NCI-H1105 (cell line): Measurements from ENCODE around the gene HOXA6.
A peak's percentile ranks its signal among the peaks of the same experiment; 100 is the strongest.

Source experiments
- DNase-seq: peaks from one replicate; lab custom pipeline; 2025; lab: John Stamatoyannopoulos, UW

Gene HOXA6

DNA sequence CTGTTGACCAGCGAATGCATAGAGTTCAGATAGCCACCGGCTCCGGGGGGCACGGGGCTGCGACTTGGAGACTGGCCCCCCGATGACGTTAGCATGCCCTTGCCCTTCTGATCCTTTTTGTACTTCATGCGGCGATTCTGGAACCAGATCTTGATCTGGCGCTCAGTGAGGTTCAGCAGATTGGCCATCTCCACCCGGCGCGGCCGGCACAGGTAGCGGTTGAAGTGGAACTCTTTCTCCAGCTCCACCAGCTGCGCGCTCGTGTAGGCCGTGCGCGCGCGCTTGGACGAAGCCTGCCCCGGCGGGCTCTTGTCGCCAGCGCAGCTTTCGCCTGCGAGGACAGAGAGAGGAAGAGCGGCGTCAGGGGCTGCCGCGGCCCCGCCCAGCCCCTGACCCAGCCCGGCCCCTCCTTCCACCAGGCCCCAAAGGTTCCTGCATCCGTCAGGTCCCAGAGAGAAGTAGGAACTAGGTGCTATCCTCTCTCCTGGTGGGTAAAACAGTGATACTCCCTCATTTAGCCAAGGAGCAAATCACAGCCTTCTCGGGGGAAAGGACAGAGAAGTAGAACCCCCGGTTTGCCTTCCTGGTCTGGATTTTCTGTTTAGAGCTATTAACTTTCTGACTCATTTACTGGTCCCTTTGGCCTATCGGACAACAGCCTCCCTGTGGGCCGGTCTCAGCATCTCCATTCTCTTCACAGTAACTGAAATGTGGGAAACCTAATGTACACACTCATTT is 39.0 kb downstream of the HOXA6 start:
- DNase-seq = no peak

DNA sequence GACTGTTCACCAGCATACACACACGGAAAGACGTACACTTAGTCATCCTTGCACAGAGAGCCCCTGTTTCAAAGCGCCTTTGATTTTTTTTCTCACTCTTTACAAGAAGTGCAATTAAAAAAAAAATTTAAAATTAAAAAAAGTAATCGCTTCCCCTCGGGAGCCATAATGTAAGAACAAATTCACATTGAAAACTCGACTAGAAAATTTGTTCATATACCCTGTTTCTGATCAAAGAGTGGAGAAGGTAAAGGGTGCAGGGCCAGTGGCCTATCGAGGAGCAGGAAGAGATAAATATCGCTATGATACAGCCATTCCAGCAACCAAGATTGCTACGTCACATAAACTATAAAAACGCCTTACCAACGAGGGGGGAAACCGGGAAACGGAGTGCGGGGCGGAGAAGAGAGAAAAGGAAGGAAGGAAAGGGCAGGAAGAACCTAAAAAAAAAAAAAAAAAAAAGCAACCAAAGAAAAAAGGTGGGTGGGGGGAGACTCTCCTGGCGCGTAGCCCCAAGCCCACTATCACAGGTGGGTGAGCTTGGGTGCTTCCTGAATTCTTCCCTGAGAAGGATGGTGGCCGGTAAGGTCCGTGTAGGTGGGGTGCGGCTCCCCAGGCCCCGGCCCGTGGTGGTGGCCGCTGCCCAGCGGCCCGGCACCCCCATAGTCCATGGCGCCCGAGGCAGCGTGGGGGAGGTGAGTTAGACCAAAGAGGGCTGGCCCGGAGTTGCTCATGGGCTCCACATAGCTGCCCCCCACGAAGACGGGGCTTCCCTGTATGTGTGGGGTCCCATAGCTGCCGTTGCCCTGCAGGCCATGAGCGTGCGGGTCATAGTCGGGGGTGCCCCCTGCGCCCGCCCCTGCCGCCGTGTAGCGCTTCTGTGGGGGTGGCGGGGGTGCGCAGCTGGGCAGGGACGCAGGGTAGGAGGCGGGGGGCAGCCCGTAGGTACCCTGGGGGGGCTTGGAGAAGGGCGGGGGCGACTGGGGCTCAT is 39.9 kb downstream of the HOXA6 start:
- no peak for DNase-seq

DNA sequence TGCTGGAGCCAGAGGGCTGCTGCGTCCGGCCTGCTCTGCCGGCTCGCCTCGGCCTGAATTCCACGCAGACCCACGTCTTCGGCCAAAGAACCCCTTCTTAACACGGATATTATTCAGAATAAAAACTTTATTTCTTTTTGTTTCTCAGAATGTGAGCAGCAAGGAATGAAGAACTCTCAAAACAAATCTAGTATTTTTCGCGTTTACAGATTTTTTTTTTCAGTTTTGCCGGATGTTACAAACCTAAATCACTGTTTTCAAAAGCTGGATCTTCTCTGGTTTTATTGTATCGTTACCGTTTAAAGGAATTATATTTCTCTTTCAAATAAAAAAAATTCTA is 40.7 kb downstream of the HOXA6 start:
- DNase-seq = no peak

DNA sequence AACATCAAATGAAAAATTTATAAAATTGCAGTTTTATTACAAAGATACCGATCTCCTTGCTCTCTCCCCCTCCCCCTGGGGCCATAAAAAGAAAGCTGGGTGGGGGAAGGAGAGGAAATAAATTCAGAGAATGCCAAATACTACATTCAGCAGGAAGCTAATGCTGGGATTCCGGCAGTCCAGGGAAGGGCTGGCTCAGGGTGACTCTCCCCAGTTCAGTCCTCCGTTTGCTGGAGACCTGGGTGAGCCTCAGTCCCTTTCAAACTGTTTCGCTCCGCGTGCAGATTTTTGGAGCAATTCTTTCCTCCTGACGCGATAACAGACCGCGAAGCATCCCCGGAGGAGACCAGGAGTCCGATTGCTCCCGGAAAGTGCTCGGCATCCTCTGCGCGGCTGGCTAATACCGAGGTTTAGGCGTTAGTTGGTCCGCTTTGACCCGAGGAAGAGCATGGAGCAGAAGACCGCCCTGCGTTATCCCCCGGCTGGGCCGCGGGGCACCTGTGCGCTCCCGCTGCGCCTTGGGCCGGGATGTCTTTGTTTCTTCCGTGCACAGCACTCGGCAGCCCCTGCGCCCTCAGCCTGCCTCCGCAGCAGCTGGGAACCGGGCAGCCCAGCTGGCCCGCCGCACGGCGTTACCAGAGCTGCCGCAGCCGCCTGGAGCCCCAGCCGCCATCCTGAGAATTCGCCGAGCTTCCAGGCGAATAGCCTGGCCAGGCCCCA is 41.2 kb downstream of the HOXA6 start:
- no peak for DNase-seq

DNA sequence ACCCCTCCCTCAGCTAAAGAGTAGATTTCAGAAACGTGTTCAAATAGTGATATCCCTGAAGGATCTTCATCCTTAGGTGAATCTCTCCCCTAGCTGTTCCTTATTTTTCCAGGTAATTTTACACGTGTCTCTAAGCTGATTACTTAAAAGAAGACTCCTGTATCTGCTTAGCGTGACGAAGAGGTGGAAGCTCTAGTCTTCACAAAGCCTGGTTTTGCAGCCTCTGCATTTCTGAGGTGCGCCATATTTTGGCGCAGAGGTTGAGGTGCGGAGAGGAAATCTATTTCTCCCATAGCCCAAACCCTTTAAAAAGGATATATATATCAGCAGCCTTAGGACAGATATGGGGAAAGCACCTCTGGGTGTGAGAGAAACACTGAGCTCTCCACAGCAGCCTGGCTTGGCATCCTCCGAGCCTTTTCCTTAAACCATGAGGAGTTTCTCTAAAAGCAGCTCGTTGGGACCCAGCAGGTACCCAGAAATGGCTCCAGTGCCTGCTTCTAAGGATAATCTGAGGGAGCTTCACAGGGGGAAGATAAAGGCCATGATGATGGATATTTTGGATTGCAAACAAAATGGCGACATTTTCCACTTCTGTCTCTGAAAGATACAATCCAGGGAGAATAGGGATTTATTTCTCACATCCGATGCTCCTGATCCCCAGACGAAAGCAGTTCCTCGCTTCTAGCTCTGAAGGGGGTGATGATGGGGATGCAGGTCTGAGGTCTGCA is 42.1 kb downstream of the HOXA6 start:
- no peak for DNase-seq

DNA sequence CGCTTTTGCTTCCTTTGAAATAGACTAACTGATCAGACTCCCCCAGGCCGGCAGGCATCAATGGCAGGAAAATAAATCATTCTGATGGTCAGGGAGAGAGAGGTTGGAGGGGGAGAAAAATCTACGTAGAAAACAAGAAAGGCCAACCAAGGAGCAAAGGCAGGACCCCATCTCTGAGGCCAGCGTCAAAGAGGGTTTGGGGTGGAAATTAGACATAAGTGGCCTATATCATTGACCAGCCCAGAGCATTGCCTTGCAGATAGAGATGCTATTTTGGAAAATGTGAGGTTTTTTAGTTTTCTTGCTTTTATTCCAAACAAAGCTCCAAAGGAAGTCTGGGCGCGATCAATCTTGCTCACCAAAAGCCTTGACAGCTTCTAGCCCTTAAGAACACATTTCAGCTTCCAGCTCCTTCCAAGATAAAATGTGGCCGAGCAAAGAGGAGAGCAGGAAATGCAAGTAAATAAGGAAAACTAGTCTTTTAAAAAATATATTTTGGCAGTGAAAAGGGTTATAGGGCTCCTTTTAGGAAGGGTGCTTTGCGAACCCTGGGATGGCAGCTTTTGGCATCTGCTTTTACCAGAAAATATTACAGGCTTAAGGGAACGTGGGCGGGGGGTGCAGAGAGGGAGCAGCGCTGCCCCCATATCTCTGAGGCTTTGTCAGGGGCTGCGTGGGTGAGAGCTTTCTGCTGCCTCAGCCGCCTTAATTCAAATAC is 43.1 kb downstream of the HOXA6 start:
- no peak for DNase-seq

DNA sequence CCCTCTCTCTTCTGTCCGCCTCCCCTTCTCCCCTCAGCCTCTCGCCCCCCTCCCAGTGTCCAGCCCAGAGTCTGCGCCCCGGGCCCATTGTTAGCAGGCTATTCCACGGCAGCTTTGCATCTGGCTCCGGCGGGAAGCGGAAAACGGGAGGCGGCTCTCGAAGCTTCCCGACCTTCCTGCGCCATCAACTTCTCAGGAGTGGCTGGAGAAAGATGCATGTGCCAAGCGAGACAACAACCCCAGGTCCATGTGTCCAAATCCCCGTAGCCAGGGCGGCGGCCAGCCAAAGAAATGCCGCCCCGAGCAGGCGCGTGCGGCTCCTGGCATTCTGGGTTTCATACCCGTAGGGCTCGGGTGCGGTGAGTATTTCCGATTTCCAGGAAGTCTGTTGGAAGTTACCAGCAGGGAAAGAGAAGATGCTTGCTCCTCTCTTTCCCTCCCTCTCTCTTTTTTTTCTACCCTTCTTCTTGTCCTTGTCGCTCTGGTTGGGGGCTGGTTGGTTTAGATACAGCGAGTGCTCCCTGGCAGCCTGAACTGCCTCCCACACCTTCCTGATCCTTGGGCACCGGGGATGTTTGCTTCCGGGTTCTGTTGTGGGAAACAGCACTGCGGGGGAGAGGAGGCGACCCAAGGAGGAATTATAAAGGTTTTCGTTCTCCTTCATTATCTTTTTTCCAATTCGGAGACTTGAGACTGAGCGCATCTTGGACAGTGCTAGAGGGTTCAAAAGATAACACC is 43.9 kb downstream of the HOXA6 start:
- no peak for DNase-seq

DNA sequence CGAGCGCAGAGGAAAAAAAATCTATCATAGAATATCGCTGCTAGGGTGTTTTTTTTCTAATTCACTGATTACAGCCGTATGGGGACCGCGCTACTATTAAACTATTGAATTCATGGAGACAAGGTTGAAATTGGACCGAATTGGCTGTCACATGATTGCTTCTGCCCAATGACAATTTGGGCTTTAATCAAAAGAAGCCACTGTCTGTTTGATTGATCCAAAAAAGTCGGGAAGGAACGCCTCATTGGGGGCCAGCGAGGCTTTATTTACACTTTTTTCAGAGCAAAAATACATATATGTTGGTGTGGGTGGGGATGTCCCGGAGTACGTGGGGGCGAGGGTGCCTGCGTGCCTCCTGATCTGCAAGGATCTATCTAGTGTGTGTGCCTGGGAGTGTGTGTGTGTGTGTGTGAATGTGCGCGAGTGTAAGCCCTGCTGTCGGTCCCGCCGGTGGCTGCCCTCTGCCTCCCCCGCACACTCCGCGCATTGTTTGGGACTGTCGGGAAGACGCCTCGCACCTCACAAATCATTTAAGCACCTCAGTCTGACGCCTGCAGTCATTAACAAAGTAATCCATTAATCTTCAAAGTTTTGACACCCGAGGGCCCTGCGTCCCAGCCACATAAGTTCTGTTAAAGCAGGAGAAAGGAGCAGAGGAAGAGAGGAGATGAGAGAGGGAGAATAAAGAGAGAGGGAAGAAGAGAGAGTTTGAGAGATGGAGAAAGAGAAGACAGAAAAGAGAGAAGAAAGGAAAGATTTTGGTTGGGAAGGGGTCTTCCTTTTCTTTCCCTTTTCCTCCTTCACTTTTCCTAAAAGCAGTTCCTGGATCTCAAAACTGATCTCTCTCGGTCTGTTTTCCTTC is 44.8 kb downstream of the HOXA6 start, which contains the start of gene HOXA2:
Gene HOXA2, minus strand, starts transcription at position 103 of the 862 bp plus-strand sequence. CDS start 183 bp downstream, outside the sequence.
- no peak for DNase-seq

DNA sequence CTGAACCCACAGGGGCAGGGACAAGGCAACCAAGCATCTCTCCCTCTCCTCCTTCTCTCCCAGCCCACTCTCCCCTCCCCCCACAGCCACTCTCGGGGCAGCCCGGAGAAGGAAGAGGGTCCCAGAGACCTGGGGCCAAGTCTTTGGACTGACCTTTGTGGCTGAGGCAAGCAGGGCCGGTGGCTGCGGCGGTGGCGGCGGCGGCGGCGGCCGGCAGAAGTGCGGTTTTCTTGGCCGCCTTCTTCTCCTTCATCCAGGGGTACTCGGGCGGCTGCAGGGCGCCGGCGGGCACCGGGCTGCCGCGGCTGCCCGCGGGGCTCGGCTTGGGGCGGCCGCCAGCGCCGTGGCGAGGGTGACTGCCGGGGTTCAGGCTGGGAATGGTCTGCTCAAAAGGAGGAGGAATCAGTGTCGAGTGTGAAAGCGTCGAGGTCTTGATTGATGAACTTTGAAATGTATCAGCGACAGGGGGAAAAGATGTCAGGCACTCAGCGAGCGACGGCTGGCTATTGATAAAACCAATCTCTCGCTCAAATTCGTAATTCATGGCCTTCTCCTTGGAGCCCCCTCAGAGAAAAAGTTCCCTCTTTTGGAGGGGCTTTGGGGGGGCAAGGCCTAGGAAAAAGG is 45.5 kb downstream of the HOXA6 start:
- DNase-seq = no peak

DNA sequence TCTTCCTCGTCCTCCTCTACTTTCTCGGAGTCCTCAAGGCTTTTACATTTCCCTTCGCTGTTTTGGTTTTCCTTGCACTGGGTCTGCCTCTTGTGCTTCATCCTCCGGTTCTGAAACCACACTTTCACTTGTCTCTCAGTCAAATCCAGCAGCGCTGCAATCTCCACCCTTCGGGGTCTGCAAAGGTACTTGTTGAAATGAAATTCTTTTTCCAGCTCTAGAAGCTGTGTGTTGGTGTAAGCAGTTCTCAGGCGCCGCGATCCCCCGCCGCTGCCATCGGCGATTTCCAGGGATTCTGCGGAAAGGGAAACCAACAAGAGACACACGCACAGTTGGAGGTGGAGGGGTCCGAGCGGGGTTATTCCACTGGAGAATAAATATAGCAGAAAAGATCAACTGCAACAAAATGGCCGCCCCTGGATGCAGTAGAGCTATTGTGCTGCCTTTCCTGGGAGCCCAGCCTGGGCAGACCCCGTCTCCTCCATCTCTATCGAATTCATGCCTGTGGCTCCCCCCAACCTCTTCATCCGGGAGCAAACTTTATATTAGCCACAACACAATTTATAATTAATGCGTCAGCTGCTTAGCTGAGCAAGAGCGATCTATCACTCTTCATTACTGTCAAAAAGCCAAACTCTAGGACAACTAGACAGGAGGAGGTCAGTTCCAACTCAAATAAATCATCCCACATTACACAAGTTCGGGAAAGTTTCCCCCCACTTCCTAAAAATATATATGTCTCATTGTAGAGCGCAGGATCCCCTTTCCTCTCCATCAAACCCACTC is 46.2 kb downstream of the HOXA6 start:
- no peak for DNase-seq

DNA sequence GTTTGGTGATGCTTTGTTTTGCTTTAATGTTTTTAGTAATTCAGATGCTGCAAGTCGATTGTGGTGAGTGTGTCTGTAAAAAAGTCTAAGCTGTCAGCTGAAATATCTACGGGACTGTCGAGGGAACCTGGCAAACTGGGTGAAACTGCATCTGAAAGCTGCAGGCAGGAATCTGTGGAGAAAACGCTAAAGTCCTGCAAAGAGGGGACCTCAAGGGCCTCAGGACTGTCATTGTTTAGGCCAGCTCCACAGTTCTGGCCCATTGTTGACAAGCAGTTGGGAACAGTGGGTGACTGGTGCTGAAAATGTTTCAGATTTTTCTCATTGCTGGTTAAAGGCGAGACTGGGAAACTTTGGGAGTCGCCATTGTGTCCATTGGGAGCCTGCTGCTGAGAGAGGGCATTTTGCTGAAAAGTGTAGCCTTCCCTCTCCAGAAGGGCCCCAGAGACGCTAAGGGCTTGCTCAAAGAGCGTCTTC is 46.8 kb downstream of the HOXA6 start:
- DNase-seq = no peak

DNA sequence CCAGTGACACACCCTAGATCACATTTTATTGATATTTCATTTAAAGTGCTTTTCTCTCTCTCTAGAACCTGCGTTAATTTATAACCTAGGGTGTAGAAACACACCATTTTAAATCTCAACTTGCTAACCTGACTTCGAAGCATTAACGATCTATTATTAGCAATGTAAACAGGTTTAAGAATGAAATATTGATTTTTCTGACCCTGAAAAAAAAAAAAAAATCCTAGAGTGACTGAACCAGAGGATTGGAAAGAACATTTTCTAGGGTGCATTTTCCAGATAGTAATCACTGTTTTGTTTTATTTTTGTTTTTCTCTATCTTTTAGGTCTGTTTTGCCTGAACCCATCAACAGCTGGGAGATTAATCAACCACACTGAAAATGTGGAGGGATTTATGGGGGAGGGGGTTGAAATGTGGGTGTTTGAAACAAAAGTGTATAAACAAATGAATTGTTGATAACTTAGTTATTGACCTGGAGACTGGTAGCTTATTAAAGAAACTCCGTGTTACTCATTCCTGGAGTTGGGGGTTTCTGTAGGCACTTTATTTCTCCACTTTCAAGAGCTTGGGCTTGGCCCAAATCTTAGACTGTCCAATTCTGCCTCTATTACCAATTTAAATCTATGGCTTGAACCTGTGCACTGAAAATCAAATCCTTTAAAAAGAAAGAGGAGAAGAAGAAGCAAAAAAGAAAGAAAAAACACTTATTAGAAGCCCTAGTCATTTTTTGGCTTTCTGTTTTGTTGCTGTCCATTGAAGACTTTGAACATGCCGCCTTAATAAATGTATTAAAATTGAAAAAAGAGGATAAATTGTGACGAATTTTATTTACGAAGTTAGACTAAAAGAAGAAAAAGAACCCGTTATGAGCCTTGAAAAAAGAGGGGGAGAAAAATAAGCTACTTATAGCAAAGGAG is 47.9 kb downstream of the HOXA6 start:
- no peak for DNase-seq

DNA sequence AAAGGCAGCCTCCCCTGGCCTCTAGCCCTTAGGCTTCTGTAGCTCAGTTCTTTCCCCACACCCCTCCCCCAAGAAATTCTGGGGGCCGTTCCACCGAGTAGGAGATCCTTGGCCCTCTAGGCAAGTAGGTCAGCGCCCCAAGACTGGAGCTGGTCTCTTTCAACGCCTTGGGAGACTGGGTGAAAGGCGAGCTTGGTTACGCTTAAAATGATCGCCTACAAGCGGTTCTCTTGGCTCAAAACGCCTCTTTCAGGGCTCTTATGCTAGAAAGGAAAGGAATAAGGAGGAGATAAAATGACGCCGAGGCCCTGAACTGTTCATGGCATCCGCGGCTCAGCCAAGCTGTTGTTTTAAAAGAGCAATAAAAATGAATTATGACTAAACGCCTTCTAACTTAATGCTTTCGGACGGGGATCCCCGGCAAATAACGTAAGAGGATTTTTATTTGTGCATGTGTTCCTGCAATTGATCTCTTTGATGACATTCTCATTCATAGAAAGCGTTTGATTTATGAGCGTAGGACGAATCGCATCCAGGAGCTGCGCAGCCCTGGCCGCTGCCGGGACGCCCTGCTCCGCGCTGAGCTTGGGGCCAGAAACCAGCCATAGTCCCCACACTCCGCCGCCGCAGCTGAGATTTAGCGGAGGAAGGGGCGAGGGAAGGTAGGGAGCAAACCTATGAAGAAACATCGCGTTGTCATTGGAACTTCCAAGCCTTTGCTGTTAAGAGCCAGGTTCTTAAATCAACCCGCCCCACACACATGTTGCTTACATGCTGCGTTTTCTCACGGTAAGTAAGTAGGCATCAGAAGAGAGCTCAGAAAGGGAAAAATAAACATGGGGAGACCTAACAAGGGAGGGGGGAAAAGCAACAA is 48.8 kb downstream of the HOXA6 start:
- DNase-seq = peak; percentile 53

DNA sequence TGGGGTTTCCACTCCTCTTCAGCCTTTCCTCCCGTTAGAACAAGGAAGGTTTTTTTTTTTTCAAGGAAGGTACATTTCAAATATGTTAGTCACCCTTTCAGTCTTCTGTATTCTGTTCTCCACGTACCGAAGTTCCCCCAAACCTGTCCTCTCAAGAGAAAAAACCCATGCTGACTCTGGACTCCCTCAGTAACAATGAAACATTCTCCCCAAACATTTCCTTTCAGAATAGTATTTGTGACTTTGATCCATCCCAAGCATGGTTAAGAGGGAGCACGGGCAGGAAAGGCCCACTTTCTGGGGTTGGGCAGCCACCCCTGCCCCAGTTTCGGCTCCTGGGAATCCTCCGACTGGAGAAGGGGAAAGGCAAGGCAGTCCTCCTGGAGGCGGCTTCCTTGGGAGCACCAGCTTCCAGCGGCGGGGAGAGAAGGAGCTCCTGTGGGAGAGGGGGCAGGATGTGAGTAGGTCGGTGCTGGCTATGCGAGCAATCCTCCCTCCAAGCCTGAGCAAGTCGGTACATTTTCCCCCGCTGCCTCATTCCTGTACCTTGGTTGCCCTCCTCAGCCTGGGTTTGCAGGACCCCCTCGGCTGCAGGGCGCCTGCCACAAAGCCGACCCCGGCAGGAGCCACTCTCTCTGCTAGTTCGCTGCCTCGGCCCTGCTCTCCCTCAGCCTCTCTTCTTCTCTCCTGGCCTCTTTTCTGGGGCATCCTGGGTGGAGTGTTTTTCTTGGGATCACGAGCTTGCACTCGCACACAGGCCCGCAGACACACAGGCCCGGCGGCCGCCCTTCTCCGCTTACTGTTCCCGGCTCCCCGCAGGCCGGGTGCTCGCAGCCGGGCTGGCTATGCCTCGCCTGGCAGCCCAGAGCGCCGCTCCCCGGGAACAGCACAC is 49.6 kb downstream of the HOXA6 start:
- no peak for DNase-seq
